IMR-90 (cell line): ENCODE measurements around the gene SH3RF1. TPM values are rescaled to one million over a fixed set of nuclear protein-coding genes. Genes with fewer than 3 reads are reported as not detected.

Experiments used
- ATAC-seq: fragments of 200-7000 bp; cut with Tn5 transposase; 2 replicates; pipeline ENCODE4 v1.9.1; 2020; ENCODE audit warnings: low read depth, mild to moderate bottlenecking, moderate library complexity
- BruUV-seq: library from RNA; stranded (reverse); fragments of 400-500 nt; replicated peaks from 2 replicates; lab custom pipeline; 2021; lab: Mats Ljungman, UMichigan
- CTCF ChIA-PET: fragments of 300-600 bp; formaldehyde crosslinking; extraction: SDS; loops from one replicate; lab custom pipeline; 2021; ENCODE audit warnings: antibody characterized with exemption; lab: Yijun Ruan, JAX
- POLR2A ChIA-PET: fragments of 300-600 bp; sonication (Branson Sonifier 250); formaldehyde crosslinking; loops from one replicate; lab custom pipeline; 2022; ENCODE audit warnings: antibody characterized with exemption; ENCODE audit not compliant: unreplicated experiment; lab: Charles Lee
- DNase-seq: peaks from one replicate; pipeline ENCODE4 v3.0.0; 2013
- H2AFZ ChIP-seq: replicated peaks from 2 replicates; pipeline ENCODE3; 2013; ENCODE audit warnings: low read length, mild to moderate bottlenecking; ENCODE audit not compliant: poor library complexity
- H2AK5ac ChIP-seq: 2 replicates; pipeline ENCODE4 v1.6.1; 2013; ENCODE audit warnings: low read depth, low read length, inconsistent platforms
- H2AK9ac ChIP-seq: replicated peaks from 2 replicates; pipeline ENCODE3; 2013; ENCODE audit warnings: mild to moderate bottlenecking, low read depth, low read length, moderate library complexity; ENCODE audit not compliant: poor library complexity
- H2BK120ac ChIP-seq: 2 replicates; pipeline ENCODE4 v1.6.1; 2013; ENCODE audit warnings: low read depth, low read length, inconsistent platforms
- H2BK15ac ChIP-seq: 3 replicates; pipeline ENCODE4 v1.6.1; 2013; ENCODE audit warnings: low read depth, low read length, inconsistent platforms
- H2BK20ac ChIP-seq: 2 replicates; pipeline ENCODE4 v1.6.1; 2013; ENCODE audit warnings: low read depth, mild to moderate bottlenecking, inconsistent platforms, low read length, moderate library complexity
- H2BK5ac ChIP-seq: 2 replicates; pipeline ENCODE4 v1.6.1; 2013; ENCODE audit warnings: mild to moderate bottlenecking, low read depth, low read length, inconsistent platforms; ENCODE audit not compliant: poor library complexity, severe bottlenecking
- H3K14ac ChIP-seq: replicated peaks from 2 replicates; pipeline ENCODE4 v1.6.1; 2013; ENCODE audit warnings: low read depth, low read length, inconsistent platforms
- H3K18ac ChIP-seq: 2 replicates; pipeline ENCODE4 v1.6.1; 2013; ENCODE audit warnings: low read depth, low read length, control low read depth
- H3K23ac ChIP-seq: 2 replicates; pipeline ENCODE4 v1.6.1; 2013; ENCODE audit warnings: low read depth, low read length, inconsistent platforms
- H3K27ac ChIP-seq: 2 replicates; pipeline ENCODE4 v1.5.1; 2013; ENCODE audit warnings: mild to moderate bottlenecking, control low read depth, low read length; ENCODE audit not compliant: insufficient read depth
- H3K27me3 ChIP-seq: 2 replicates; pipeline ENCODE4 v1.6.1; 2013; ENCODE audit warnings: low read length; ENCODE audit not compliant: control insufficient read depth, insufficient read depth
- H3K36me3 ChIP-seq: 2 replicates; pipeline ENCODE4 v1.6.1; 2013; ENCODE audit warnings: low read length, mixed read lengths; ENCODE audit not compliant: control insufficient read depth, insufficient read depth
- H3K4ac ChIP-seq: 2 replicates; pipeline ENCODE4 v1.6.1; 2013; ENCODE audit warnings: low read depth, low read length, inconsistent platforms
- H3K4me1 ChIP-seq: 2 replicates; pipeline ENCODE4 v1.6.1; 2013; ENCODE audit warnings: low read length, mixed read lengths; ENCODE audit not compliant: control insufficient read depth, insufficient read depth
- H3K4me2 ChIP-seq: 2 replicates; pipeline ENCODE4 v1.6.1; 2013; ENCODE audit warnings: low read depth, mild to moderate bottlenecking, control low read depth, low read length, moderate library complexity
- H3K4me3 ChIP-seq: 2 replicates; pipeline ENCODE4 v1.5.1; 2013; ENCODE audit warnings: low read depth, mild to moderate bottlenecking, control low read depth, low read length, moderate library complexity; ENCODE audit not compliant: insufficient read depth
- H3K56ac ChIP-seq: 2 replicates; pipeline ENCODE4 v1.6.1; 2013; ENCODE audit warnings: low read length, inconsistent platforms; ENCODE audit not compliant: insufficient read depth; ENCODE audit errors: extremely low read depth
- H3K79me1 ChIP-seq, 2 experiments: 2 replicates each; pipeline ENCODE4 v1.6.1; 2013; ENCODE audit warnings: low read length in 2 of 2, inconsistent platforms in 1 of 2, low read depth in 1 of 2
- H3K9ac ChIP-seq: 2 replicates; pipeline ENCODE4 v1.6.1; 2013; ENCODE audit warnings: low read depth, low read length, control low read depth
- H3K9me1 ChIP-seq: 2 replicates; pipeline ENCODE4 v1.6.1; 2013; ENCODE audit warnings: low read length, inconsistent platforms; ENCODE audit not compliant: insufficient read depth
- H3K9me3 ChIP-seq: 2 replicates; pipeline ENCODE4 v1.6.1; 2013; ENCODE audit warnings: low read length; ENCODE audit not compliant: control insufficient read depth, insufficient read depth
- H4K20me1 ChIP-seq: 2 replicates; pipeline ENCODE4 v1.6.1; 2013; ENCODE audit warnings: low read length, inconsistent platforms; ENCODE audit not compliant: insufficient read depth
- H4K5ac ChIP-seq: 2 replicates; pipeline ENCODE4 v1.6.1; 2013; ENCODE audit warnings: mild to moderate bottlenecking, low read depth, low read length, control low read depth
- H4K8ac ChIP-seq, 2 experiments: 2 replicates each; pipeline ENCODE4 v1.6.1; 2013; ENCODE audit warnings: low read depth in 2 of 2, low read length in 2 of 2, control low read depth in 1 of 2, inconsistent platforms in 1 of 2
- H4K91ac ChIP-seq: 2 replicates; pipeline ENCODE4 v1.6.1; 2013; ENCODE audit warnings: low read depth, low read length, inconsistent platforms; ENCODE audit not compliant: insufficient read depth
- BHLHE40 ChIP-seq: fragments of 150-350 bp; IDR thresholded peaks from 2 replicates; pipeline ENCODE4 v1.6.1; 2016; ENCODE audit warnings: mild to moderate bottlenecking, low read depth, low read length
- CTCF ChIP-seq: conservative IDR thresholded peaks from 2 replicates; pipeline ENCODE4 v1.5.1; 2012; ENCODE audit warnings: mild to moderate bottlenecking, low read depth, low read length, improper control_type of control experiment
- NFE2L2 ChIP-seq: fragments of 150-350 bp; IDR thresholded peaks from 2 replicates; pipeline ENCODE4 v1.6.1; 2016; ENCODE audit warnings: low read depth, mild to moderate bottlenecking, low read length
- POLR2A ChIP-seq: IDR thresholded peaks from 2 replicates; pipeline ENCODE4 v1.6.1; 2012; ENCODE audit warnings: mild to moderate bottlenecking, low read depth, low read length
- RAD21 ChIP-seq: IDR thresholded peaks from 2 replicates; pipeline ENCODE4 v1.6.1; 2012; ENCODE audit warnings: low read length, improper control_type of control experiment
- SMC3 ChIP-seq: fragments of 150-350 bp; IDR thresholded peaks from 2 replicates; pipeline ENCODE4 v1.6.1; 2016; ENCODE audit warnings: low read depth, mild to moderate bottlenecking, antibody characterized with exemption, low read length, moderate library complexity
- WGBS, 2 experiments: methylation state at CpG; one replicate each; pipeline versions ENCODE4 v1.1.5 to v1.1.7; 2013; ENCODE audit warnings: missing lambda C conversion rate in 2 of 2; ENCODE audit not compliant: insufficient read length in 1 of 2; ENCODE audit errors: extremely low coverage in 2 of 2; 5-methylcytosine and 5-hydroxymethylcytosine counted together
- dilution Hi-C: fragments of 300-500 bp; cut with HindIII; formaldehyde crosslinking; loops from one replicate; pipeline ENCODE4 v1.14.3; 2018; ENCODE audit warnings: low sequenced_read_pairs; ENCODE audit not compliant: unreplicated experiment
- in situ Hi-C: fragments of 300-500 bp; cut with MboI; formaldehyde crosslinking; loops from 3 replicates; pipeline ENCODE4 v1.14.3; 2019; ENCODE audit warnings: low sequenced_read_pairs, inconsistent platforms, mixed read lengths
- intact Hi-C: fragments of 100-400 bp; cut with micrococcal nuclease; formaldehyde crosslinking; loops from 2 replicates; pipeline ENCODE4 v1.10.0; 2022
- polyA plus RNA-seq, 3 experiments: library from polyadenylated mRNA; depleted of rRNA; stranded (reverse); fragments of >200 nt; gene quantifications; 2 replicates each; pipeline ENCODE4 v1.2.3, GENCODE V29; 2012; ENCODE audit warnings: low replicate concordance in 1 of 3
- total RNA-seq: library from RNA; depleted of rRNA; stranded (reverse); fragments of >200 nt; gene quantifications from 2 replicates; pipeline ENCODE4 v1.2.3, GENCODE V29; 2012

Gene SH3RF1
- total and polyA plus RNA-seq, 2 of the 4 experiments (the other 2 are of a cell fraction): 22.0 to 29.8 TPM

- ChIA-PET POLR2A (no interaction called here), CTCF (interaction anchor here (0.8 kb wide), 1 partner anchor 16 kb away, joined by 3 read pairs; no protein-coding TSS in a partner anchor)
- Histone ChIP-seq H3K4me2 (no peak overlapping the region), H3K27ac (peak overlapping the region; percentile 15; the same call in 1 of the 2 replicates), H3K56ac (no peak overlapping the region), H2AFZ (no peak overlapping the region), H2BK15ac (peak overlapping the region; percentile 7; the same call in 1 of the 3 replicates), H3K9me1 (peaks cover 17% of the 10 kb centered on the region), H2AK9ac (no peak overlapping the region), H3K4ac (peak overlapping the region; percentile 72; the same call in 1 of the 2 replicates), H3K9ac (no peak overlapping the region), H2AK5ac (peak overlapping the region; percentile 86; the same call in 1 of the 2 replicates), H4K5ac (0 out of 2 replicates have a peak overlapping the region, but pooled peaks have one; percentile 35), H3K14ac (0 out of 2 replicates have a peak overlapping the region, but pooled peaks have one; percentile 40), H3K4me1 (peaks cover 34% of the 10 kb centered on the region), H3K4me3 (no peak overlapping the region), H3K36me3 (no peaks in the 10 kb centered on the region), H2BK20ac (no peak overlapping the region), H4K91ac (no peak overlapping the region), H3K27me3 (no peaks in the 10 kb centered on the region), H4K20me1 (peaks cover 84% of the 10 kb centered on the region), H3K9me3 (no peaks in the 10 kb centered on the region), H3K18ac (peak overlapping the region; percentile 46; the same call in 1 of the 2 replicates), H3K23ac (peak overlapping the region; percentile 53; the same call in 1 of the 2 replicates), H3K79me1 (peaks cover 9 to 77% of the 10 kb centered on the region in 2 experiments), H2BK120ac (peak overlapping the region; percentile 46; the same call in 1 of the 2 replicates), H2BK5ac (peak overlapping the region; percentile 84), H4K8ac (0 out of 4 replicates have a peak overlapping the region, but pooled peaks of 1 of the 2 experiments have one; percentile 12)
- no peak for ATAC-seq
- DNase-seq: peak; percentile 51
- no TSS peak for BruUV-seq
- intact Hi-C loops: no loop called here
- in situ Hi-C loops: no loop called here
- dilution Hi-C loops: no loop called here
- no CpG with 5 or more reads among the region's 3 CpGs for WGBS, 2 experiments
- no peak for TF ChIP-seq RAD21
- TF ChIP-seq CTCF: no peak
- TF ChIP-seq POLR2A: no peak
- TF ChIP-seq BHLHE40: no peak
- no peak for TF ChIP-seq SMC3
- no peak for TF ChIP-seq NFE2L2
Observed at GRCh38 chr4:169256101-169256612, 14.6 kb downstream of the SH3RF1 start.
